MCF 10A (cell line): ENCODE measurements around the gene MICOS13. TPM values are rescaled to one million over a fixed set of nuclear protein-coding genes. Genes with fewer than 3 reads are reported as not detected.

ENCODE experiments used
- BruUV-seq: library from RNA; stranded (reverse); fragments of 400-500 nt; replicated peaks from 2 replicates; lab custom pipeline; 2021; lab: Mats Ljungman, UMichigan
- CTCF ChIA-PET: fragments of 300-600 bp; sonication (Branson Sonifier 250); formaldehyde crosslinking; extraction: SDS; loops from one replicate; lab custom pipeline; 2021; ENCODE audit warnings: antibody characterized with exemption, inconsistent platforms; lab: Yijun Ruan, JAX
- POLR2A ChIA-PET: fragments of 300-600, 350-650 bp; sonication (Branson Sonifier 250); formaldehyde crosslinking; extraction: SDS; loops from one replicate; lab custom pipeline; 2020; ENCODE audit warnings: antibody characterized with exemption, inconsistent platforms; lab: Yijun Ruan, JAX
- DNase-seq: peaks from one replicate; pipeline ENCODE4 v3.0.0-alpha.2; 2018; ENCODE audit not compliant: unreplicated experiment
- H3K27ac Mint-ChIP-seq: one replicate; pipeline ENCODE4 v1.8.0; 2022; ENCODE audit warnings: mild to moderate bottlenecking, low read depth, mixed read lengths; ENCODE audit not compliant: unreplicated experiment
- H3K27me3 Mint-ChIP-seq: one replicate; pipeline ENCODE4 v1.8.0; 2022; ENCODE audit warnings: mixed read lengths; ENCODE audit not compliant: insufficient read depth, unreplicated experiment
- H3K36me3 Mint-ChIP-seq: one replicate; pipeline ENCODE4 v1.8.0; 2022; ENCODE audit warnings: mild to moderate bottlenecking, moderate library complexity, mixed read lengths; ENCODE audit not compliant: insufficient read depth, unreplicated experiment
- H3K4me1 Mint-ChIP-seq: one replicate; pipeline ENCODE4 v1.8.0; 2022; ENCODE audit warnings: mixed read lengths; ENCODE audit not compliant: insufficient read depth, unreplicated experiment
- H3K4me3 Mint-ChIP-seq: one replicate; pipeline ENCODE4 v1.8.0; 2022; ENCODE audit warnings: mild to moderate bottlenecking, moderate library complexity, mixed read lengths; ENCODE audit not compliant: unreplicated experiment
- H3K9me3 Mint-ChIP-seq: one replicate; pipeline ENCODE4 v1.8.0; 2022; ENCODE audit warnings: mixed read lengths; ENCODE audit not compliant: unreplicated experiment
- intact Hi-C: fragments of 100-400 bp; cut with micrococcal nuclease; formaldehyde crosslinking; loops from 2 replicates; pipeline ENCODE4 v1.14.1; 2022
- total RNA-seq: library from RNA; stranded (reverse); gene quantifications from 2 replicates; pipeline ENCODE4 v1.2.3, GENCODE V29; 2022
- TF ChIP-seq, protein P1 (sequence below): fragments of 200-600 bp; IDR thresholded peaks from one replicate; pipeline ENCODE4 v1.8.0; 2022; ENCODE audit warnings: antibody characterized with exemption, mild to moderate bottlenecking; ENCODE audit not compliant: unreplicated experiment

The MICOS13 gene
- total RNA-seq, 1 experiment from 2014 or later: 73.0 TPM

DNA sequence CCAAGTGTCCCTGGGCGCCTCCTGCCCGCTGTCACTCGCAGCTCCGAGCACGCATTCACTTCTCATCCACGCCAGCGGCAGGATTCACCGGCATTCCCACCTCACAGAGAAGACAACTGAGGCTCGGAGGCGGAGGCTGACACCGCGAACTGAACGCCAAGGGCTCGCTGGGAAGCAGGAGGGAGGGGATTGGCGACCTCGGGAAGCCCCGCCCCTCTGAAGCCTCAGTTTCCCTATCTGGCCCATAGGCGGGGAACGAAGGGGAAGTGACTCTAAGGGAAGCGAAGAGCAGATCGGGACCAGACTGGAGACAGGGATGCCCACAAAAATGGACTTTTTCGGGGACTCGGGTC, 256 bp downstream of the MICOS13 start:
- Mint-ChIP-seq H3K9me3 (no peaks in the 10 kb centered on the region), H3K27me3 (no peaks in the 10 kb centered on the region), H3K4me3 (peak overlapping the region; percentile 76), H3K36me3 (no peaks in the 10 kb centered on the region), H3K4me1 (peaks cover 31% of the 10 kb centered on the region), H3K27ac (peak overlapping the region; percentile 98)
- BruUV-seq: TSS peak; percentile 61
- ChIA-PET CTCF (no interaction called here), POLR2A (interaction anchor here (0.6 to 2.1 kb wide), 6 partner anchors 9 to 205 kb away, joined by 3 to 23 read pairs (median 4); partner anchors contain the start of genes RPL36, SAFB and SAFB2)
- TF ChIP-seq, protein P1, sequence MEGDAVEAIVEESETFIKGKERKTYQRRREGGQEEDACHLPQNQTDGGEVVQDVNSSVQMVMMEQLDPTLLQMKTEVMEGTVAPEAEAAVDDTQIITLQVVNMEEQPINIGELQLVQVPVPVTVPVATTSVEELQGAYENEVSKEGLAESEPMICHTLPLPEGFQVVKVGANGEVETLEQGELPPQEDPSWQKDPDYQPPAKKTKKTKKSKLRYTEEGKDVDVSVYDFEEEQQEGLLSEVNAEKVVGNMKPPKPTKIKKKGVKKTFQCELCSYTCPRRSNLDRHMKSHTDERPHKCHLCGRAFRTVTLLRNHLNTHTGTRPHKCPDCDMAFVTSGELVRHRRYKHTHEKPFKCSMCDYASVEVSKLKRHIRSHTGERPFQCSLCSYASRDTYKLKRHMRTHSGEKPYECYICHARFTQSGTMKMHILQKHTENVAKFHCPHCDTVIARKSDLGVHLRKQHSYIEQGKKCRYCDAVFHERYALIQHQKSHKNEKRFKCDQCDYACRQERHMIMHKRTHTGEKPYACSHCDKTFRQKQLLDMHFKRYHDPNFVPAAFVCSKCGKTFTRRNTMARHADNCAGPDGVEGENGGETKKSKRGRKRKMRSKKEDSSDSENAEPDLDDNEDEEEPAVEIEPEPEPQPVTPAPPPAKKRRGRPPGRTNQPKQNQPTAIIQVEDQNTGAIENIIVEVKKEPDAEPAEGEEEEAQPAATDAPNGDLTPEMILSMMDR: no peak
- DNase-seq: peak; percentile 36
- intact Hi-C loops: loop anchor here (1.0 kb wide), 1 partner anchor 10 kb away; the partner anchor contains the start of gene RPL36

DNA sequence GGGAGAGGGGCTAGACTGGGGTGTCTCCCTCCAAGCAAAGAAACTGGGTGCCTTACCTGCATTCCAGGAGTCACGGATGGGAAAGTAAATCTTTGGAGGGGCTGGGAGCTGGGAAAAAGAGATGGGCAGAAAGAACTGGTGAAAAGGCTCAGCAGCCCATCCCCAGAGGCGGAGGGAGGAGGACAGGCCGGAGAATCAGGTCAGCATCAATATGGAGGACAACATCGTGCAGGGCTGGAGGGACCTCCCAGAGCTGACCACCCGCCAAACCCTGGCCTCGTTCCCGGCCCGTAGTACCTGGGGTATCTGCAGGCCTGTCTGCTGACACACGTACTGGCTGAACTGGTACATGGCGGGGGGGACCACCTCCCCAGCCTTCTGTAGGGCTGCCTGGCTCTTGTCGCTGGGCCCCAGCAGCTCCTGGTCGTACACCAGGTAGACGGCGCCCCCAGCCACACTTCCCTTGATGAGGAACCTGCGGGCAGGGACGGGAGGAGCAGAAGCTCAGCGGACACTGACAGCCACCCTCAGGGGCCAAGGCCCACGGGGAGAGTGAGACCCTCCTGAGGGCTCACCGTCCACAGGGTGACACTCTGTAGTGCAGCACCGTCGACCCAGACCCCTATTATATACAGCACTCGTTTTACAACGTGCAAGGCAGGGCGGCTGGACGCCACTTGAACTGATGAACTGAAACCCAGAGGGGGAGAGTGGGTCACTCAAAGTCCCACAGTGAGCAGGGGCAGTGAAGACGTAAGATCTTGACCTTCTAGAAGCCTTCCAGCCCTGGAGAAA, 830 bp downstream of the MICOS13 start:
- ChIA-PET CTCF (interaction anchor here (0.7 kb wide), 1 partner anchor 25 kb away, joined by 7 read pairs; no protein-coding TSS in a partner anchor), POLR2A (interaction anchor here (0.6 to 2.1 kb wide), 8 partner anchors 9 to 1277 kb away, joined by 3 to 23 read pairs (median 4); partner anchors contain the start of genes CATSPERD, CHAF1A, LONP1 and RPL36)
- TF ChIP-seq, protein P1: no peak
- intact Hi-C loops: loop anchor here (1.0 kb wide), 1 partner anchor 11 kb away; the partner anchor contains the start of gene RPL36
- H3K9me3 Mint-ChIP-seq: no peaks in the 10 kb centered on the region
- peak overlapping the region; percentile 76 for H3K4me3 Mint-ChIP-seq
- peak overlapping the region; percentile 98 for H3K27ac Mint-ChIP-seq
- no peaks in the 10 kb centered on the region for H3K36me3 Mint-ChIP-seq
- no peak for DNase-seq
- H3K27me3 Mint-ChIP-seq: no peaks in the 10 kb centered on the region
- no TSS peak for BruUV-seq
- H3K4me1 Mint-ChIP-seq: peaks cover 36% of the 10 kb centered on the region

DNA sequence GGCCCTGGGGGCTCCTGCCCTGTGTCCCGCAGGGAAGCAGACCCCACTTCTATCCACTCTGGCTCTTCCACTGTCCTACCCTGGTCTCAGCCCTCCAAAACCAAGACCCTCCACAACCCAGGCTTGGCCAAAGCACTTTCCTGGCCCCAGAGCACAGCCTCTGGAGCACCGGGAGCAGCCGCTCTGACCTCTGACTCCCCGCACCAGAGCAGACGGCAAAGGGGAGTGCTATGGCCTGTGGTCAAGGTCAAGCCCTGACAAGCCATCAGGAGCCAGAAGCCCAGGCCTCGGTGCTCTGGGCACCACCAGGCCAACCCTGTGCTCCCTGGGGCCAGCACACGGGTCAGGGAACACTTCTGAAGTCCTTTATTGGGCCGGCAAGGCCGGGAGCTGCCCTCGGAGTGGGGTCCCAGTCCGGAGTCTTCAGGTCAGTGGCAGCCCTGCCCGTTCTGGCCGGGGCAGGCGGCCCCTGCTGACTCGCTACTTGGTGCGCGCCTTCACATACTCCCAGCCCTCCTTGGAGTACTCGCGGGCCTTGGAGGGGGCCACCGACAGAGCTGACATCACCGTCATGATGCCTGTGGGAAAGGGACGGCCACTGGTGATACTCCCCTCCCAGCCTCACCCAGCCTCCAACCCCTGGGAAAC, 2.1 kb downstream of the MICOS13 start:
- no peaks in the 10 kb centered on the region for H3K27me3 Mint-ChIP-seq
- H3K9me3 Mint-ChIP-seq: no peaks in the 10 kb centered on the region
- no peak overlapping the region for H3K4me3 Mint-ChIP-seq
- CTCF ChIA-PET: interaction anchor here (1.0 to 2.4 kb wide), 2 partner anchors 9 to 13 kb away, joined by 4 to 8 read pairs; no protein-coding TSS in a partner anchor
- peaks cover 34% of the 10 kb centered on the region for H3K4me1 Mint-ChIP-seq
- no peaks in the 10 kb centered on the region for H3K36me3 Mint-ChIP-seq
- BruUV-seq: no TSS peak
- intact Hi-C loops: no loop called here
- POLR2A ChIA-PET: interaction anchor here (0.5 to 2.1 kb wide), 4 partner anchors 12 to 1276 kb away, joined by 3 to 23 read pairs (median 5); partner anchors contain the start of genes CATSPERD, CHAF1A, LONP1 and RPL36
- TF ChIP-seq, protein P1: no peak
- no peak for DNase-seq
- H3K27ac Mint-ChIP-seq: no peak overlapping the region

- TF ChIP-seq, protein P1: no peak
- H3K4me1 Mint-ChIP-seq: peaks cover 30% of the 10 kb centered on the region
- POLR2A ChIA-PET: no interaction called here
- intact Hi-C loops: no loop called here
- H3K36me3 Mint-ChIP-seq: no peaks in the 10 kb centered on the region
- H3K27ac Mint-ChIP-seq: no peak overlapping the region
- no peak overlapping the region for H3K4me3 Mint-ChIP-seq
- CTCF ChIA-PET: interaction anchor here (1.0 to 2.4 kb wide), 2 partner anchors 10 to 12 kb away, joined by 4 to 8 read pairs; no protein-coding TSS in a partner anchor
- H3K27me3 Mint-ChIP-seq: no peaks in the 10 kb centered on the region
- no TSS peak for BruUV-seq
- no peak for DNase-seq
- H3K9me3 Mint-ChIP-seq: no peaks in the 10 kb centered on the region
These were observed 2.7 kb downstream of the MICOS13 start for GRCh38 chr19:5677580-5677979.
